Iris pigment epithelial cell (primary cell): ENCODE data around the gene DUSP15.
"Not testable (repeated sequence)": the region's sequence is repeated elsewhere in the genome, so short reads cannot be mapped to it uniquely, and the experiment has no call there.

Experiments
- DNase-seq: peaks from one replicate; pipeline ENCODE4 v3.0.0-alpha.2; 2011; ENCODE audit warnings: low read depth

Gene DUSP15

GRCh38 chr20:31839782-31840487, 30.4 kb downstream of the DUSP15 start:
- DNase-seq, result no peak

DNA sequence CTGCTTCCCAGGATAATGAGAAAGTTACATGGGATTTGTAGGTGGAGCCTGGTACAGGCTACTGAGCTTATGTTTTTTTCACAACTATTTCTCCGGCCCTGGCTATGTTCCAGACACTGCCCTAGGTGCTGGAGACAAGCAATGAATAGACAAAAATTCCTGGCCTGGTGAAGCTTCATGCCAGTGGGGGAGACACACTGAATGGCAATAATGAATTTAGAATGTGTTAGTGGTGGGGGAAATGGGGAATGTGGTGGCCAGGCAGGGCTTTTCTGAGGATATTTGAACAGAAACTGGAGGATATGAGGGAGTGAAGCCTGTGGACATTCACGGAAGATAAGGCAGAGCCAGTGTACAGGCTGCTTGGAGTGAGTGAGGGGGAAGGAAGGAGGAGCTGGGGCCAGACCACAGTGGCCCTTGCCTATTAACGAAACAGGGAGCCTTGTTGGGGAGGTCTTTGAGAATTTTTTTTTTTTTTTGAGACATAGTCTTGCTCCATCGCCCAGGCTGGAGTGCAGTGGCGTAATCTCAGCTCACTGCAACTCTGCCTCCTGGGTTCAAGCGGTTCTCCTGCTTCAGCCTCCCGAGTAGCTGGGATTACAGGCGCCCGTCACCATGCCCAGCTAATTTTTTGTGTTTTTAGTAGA, 31.6 kb downstream of the DUSP15 start:
- DNase-seq, result no peak

DNA sequence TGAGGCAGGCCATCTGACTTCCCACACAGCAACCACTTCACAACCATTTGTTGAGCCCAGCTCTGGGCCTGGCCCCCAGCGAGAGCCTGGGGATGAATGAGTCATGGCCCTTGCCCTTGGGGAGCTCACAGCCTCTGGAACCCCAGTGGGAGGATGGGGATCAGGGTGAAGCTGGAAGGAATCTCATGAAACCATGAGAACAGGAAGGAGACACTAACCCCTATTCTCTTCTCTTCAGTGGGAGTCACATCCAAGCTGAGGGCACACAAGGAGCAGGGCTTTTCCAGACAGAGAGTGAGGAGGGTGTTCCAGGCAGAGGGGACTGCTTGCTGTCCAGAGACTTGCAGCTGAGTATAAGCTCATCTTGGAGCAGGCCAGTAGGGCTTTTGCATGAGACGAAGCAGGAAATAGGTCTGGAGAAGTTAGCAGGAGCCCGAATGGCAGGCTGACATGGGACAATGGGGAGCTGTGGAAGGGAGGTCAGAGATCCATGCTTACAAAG, 32.4 kb downstream of the DUSP15 start:
- DNase-seq, result peak; percentile 71

DNA sequence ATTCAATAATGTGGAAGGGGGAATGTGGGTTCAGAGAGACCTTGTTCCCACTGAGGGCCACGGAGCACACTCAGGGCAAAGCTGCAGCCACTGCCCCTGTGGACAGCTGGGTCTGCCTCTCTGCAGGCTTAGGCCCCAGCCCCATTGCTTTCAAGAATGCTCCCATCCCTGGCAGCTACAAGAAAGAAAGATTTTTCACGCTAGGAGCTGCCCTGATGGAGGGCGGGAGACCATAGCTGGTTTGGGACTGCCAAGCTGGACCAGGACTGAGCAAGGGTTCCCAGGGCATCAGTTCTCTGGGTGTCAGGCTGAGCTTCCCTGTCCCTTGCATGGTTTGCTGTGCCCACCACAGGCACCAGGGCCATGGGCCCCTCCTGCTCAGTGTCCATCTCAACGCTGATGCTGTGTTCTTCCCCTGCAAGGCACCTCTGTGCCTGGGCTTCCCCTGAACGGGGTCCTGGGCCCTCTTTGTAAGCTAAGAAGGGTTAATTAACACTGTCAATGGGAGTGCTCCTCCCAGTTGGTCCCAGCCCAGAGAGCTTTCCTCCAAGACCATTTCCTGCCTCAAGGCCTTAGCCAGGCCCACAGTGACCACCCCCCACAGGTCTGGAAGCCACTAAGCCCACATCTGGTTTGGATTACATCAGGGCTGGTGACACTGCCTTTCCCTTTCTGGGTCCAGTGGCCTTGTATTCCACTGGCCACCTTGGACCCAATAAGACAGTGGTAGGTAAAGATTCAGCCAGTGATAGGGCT, 33.3 kb downstream of the DUSP15 start:
- DNase-seq, result no peak

GRCh38 chr20:31835977-31836852, 34.1 kb downstream of the DUSP15 start:
- peak; percentile 93 for DNase-seq

- no peak for DNase-seq
Measured at GRCh38 chr20:31835554-31835953, 34.8 kb downstream of the DUSP15 start.

- DNase-seq, result no peak
Measured at GRCh38 chr20:31833931-31834521, 36.3 kb downstream of the DUSP15 start.

DNA sequence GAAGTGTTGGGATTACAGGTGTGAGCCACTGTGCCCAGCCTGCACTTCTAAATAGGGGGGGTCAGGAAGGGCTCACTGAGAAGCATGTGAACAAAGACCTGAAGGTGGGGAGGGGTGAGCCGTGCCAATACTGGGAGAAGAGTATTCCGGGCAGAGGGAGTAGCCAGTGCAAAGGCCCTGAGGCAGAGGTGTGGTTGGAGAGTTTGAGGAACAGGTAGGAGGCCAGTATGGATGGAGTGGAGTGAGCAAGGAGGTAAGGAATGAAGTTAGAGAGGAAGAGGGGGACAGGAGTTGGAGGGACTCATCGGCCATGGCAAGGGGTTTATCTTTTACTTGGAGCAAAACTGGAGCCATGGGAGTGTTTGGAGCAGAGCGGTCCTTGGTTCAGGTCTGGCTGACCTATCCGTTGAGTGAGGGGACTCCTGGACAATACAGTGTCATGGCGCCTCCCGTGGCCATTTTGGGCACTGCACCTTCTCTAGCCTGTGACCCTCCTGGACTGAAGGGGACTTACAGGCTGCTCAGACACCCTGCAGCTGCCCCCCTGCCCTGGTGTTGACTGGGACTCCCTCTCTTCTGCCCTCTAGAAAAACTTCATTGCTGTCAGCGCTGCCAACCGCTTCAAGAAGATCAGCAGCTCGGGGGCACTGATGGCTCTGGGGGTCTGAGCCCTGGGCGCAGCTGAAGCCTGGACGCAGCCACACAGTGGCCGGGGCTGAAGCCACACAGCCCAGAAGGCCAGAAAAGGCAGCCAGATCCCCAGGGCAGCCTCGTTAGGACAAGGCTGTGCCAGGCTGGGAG, 37.0 kb downstream of the DUSP15 start:
- DNase-seq, result no peak

- DNase-seq, result no peak
Measured at GRCh38 chr20:31831771-31832306, 38.5 kb downstream of the DUSP15 start.

DNA sequence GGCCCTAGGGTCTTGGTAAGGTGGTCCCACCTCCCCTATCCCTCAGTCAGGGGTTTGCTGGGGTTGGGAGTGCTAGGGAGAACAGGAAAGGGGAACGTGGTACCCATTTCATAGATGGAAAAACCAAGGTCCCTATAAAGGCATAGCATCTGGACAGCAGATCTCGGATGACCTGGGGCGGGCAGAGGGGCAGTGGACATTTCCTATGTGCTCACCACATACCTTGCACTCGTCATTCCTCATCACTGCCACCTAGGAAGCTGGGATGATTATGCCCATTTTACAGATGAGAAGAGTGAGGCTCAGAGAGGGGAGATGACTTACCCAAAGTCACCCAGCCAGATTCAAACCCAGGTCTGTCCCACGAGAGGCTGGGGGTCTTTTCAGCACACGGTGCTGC, 39.1 kb downstream of the DUSP15 start:
- no peak for DNase-seq

GRCh38 chr20:31830406-31830981, 39.8 kb downstream of the DUSP15 start:
- no peak for DNase-seq

GRCh38 chr20:31829731-31830130, 40.6 kb downstream of the DUSP15 start:
- no peak for DNase-seq

- DNase-seq, result not testable (repeated sequence)
Measured at GRCh38 chr20:31828016-31828415, 42.3 kb downstream of the DUSP15 start.

DNA sequence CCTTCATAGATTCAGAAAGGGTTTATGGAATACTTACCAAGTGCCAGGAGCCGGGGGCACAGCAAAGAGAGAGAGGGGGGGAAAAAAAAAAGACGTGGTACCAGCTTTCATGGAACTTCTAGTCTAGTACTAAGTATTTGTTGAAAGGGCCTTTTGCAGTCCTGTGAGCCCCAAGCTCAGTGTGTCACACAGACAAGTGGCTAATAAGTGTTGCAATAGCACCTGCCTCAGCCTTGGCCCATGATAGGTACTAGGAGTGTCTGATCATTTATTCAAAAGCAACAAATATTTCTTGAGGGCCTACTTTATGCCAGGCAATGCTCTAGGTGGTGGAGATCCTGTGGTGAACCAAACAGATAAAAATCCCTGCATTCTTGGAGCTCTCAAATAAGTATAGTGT, 43.3 kb downstream of the DUSP15 start:
- DNase-seq, result no peak

GRCh38 chr20:31826074-31826473, 44.3 kb downstream of the DUSP15 start:
- no peak for DNase-seq

- DNase-seq, result no peak
Measured at GRCh38 chr20:31824554-31825313, 45.6 kb downstream of the DUSP15 start.

GRCh38 chr20:31824125-31824485, 46.2 kb downstream of the DUSP15 start:
- no peak for DNase-seq

DNA sequence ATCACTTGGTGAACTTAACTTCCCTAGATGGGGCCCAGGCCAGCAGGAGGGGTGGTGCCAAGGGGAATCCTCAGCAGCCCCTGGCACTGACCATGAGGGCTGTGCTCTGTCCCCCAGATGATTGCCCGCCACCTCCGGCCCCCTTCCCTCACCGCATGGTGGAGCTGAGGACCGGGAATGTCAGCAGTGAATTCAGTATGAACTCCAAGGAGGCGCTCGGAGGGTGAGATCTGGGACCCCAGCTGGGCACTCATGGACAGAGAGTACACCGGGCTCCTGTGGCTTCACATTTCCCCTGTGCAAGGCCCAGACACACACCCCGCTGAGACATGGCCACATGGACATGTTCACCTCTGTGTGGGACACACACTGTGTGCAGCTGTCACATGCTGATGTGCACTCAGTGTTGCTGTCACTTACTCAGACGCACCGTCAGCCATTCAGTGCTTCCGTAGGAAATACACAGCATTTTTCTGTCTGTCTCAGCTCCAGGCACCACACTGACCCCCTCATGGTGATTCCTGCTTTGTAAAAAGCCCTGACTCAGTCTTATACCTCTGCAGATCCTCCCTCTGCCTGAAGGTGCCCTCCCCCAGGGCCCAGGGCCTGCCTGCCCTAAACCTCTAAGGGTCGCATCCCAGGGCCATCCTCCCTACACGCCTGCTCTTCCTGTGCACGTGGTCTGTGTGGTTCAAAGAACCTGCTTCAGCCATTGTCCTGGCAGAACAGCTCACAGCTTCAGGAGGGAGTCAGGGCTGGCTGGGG, 46.8 kb downstream of the DUSP15 start:
- DNase-seq, result no peak
